Ishikawa (cell line): Measurements from ENCODE around the gene LCK.

Experiments used
- CEBPB ChIP-seq: IDR thresholded peaks from 2 replicates; pipeline ENCODE4 v1.6.1; 2012
- CREB1 ChIP-seq: IDR thresholded peaks from 2 replicates; pipeline ENCODE4 v1.6.1; 2012; ENCODE audit warnings: low read depth
- EGR1 ChIP-seq: IDR thresholded peaks from 2 replicates; pipeline ENCODE4 v1.6.1; 2012
- EP300 ChIP-seq: IDR thresholded peaks from 2 replicates; pipeline ENCODE4 v1.6.1; 2012; ENCODE audit warnings: borderline replicate concordance
- FOXM1 ChIP-seq: IDR thresholded peaks from 2 replicates; pipeline ENCODE4 v1.6.1; 2012; ENCODE audit warnings: low read depth, borderline replicate concordance
- MAX ChIP-seq: IDR thresholded peaks from 2 replicates; pipeline ENCODE4 v1.6.1; 2012
- RAD21 ChIP-seq: IDR thresholded peaks from 2 replicates; pipeline ENCODE4 v1.6.1; 2012; ENCODE audit warnings: low read depth
- REST ChIP-seq: IDR thresholded peaks from 2 replicates; pipeline ENCODE4 v1.6.1; 2012; ENCODE audit warnings: low read depth, mild to moderate bottlenecking
- TAF1 ChIP-seq: IDR thresholded peaks from 2 replicates; pipeline ENCODE4 v1.6.1; 2012; ENCODE audit warnings: low read depth, mild to moderate bottlenecking
- TEAD4 ChIP-seq: IDR thresholded peaks from 2 replicates; pipeline ENCODE4 v1.6.1; 2012
- USF1 ChIP-seq: IDR thresholded peaks from 2 replicates; pipeline ENCODE4 v1.6.1; 2012
- YY1 ChIP-seq: IDR thresholded peaks from 2 replicates; pipeline ENCODE4 v1.6.1; 2012; ENCODE audit warnings: low read depth

GRCh38 chr1:32303358-32303757 is 52.3 kb downstream of the LCK start:
- TF ChIP-seq EGR1, result no peak
- TF ChIP-seq MAX, result no peak
- TF ChIP-seq YY1, result no peak
- no peak for TF ChIP-seq TEAD4
- TF ChIP-seq RAD21, result no peak
- TF ChIP-seq CEBPB, result no peak
- TF ChIP-seq CREB1, result no peak
- TF ChIP-seq EP300, result no peak
- TF ChIP-seq USF1, result no peak
- no peak for TF ChIP-seq REST
- no peak for TF ChIP-seq FOXM1
- TF ChIP-seq TAF1, result no peak
